Measurements from ENCODE around the gene ACO2. TPM values are rescaled to one million over a fixed set of nuclear protein-coding genes. Genes with fewer than 3 reads are reported as not detected.

Gene ACO2
- total and polyA plus RNA-seq, 2 of the 13 experiments (the other 11 are each of a cell fraction or from before 2014, with no cell fraction given), result 19.2 to 45.6 TPM

GRCh38 chr22:41543854-41544670 is 75.1 kb downstream of the ACO2 start, which contains the start of gene POLR3H (continued):
- no peak; the same call in 1 of the 2 replicates for TF ChIP-seq ARID5B (CRISPR knock-in tag; IDR thresholded peaks at IDR 0.05)
- TF ChIP-seq E2F2 (CRISPR knock-in tag; IDR thresholded peaks at IDR 0.05; ENCODE audit: borderline replicate concordance), result no peak
- TF ChIP-seq CHD4 (IDR thresholded peaks at IDR 0.05; ENCODE audit: borderline replicate concordance, low read length), result 0 out of 2 replicates have a peak, but pooled peaks have one; percentile 16
- TF ChIP-seq ZNF644 (CRISPR knock-in tag; IDR thresholded peaks at IDR 0.05; ENCODE audit: low read depth), result no peak
- TF ChIP-seq ZNF597 (CRISPR knock-in tag; IDR thresholded peaks at IDR 0.05), result no peak
- no peak for TF ChIP-seq DNMT3B (CRISPR knock-in tag; conservative IDR thresholded peaks at IDR 0.05)
- no peak for TF ChIP-seq HNRNPUL1 (IDR thresholded peaks at IDR 0.05; ENCODE audit: low read depth, low read length)
- no peak for TF ChIP-seq MTF1 (CRISPR knock-in tag; IDR thresholded peaks at IDR 0.05)
- 0 out of 2 replicates have a peak, but pooled peaks have one; percentile 74 for TF ChIP-seq GMEB2 (CRISPR knock-in tag; IDR thresholded peaks at IDR 0.05; ENCODE audit: low read depth)
- TF ChIP-seq FOXP1 (IDR thresholded peaks at IDR 0.05), result no peak
- TF ChIP-seq FOXP1 (CRISPR knock-in tag; IDR thresholded peaks at IDR 0.05), result no peak
- TF ChIP-seq WIZ (CRISPR knock-in tag; IDR thresholded peaks at IDR 0.05), result no peak; the same call in 1 of the 2 replicates
- no peak for TF ChIP-seq SMYD3 (CRISPR knock-in tag; IDR thresholded peaks at IDR 0.05)
- TF ChIP-seq PBX2 (CRISPR knock-in tag; IDR thresholded peaks at IDR 0.05), result no peak
- TF ChIP-seq SPEN (CRISPR knock-in tag; IDR thresholded peaks at IDR 0.05; ENCODE audit: low read depth), result peak; percentile 23; the same call in 1 of the 2 replicates
- no peak for TF ChIP-seq ZNF431 (CRISPR knock-in tag; IDR thresholded peaks at IDR 0.05; ENCODE audit: borderline replicate concordance, low read depth)
- TF ChIP-seq ZFX (CRISPR knock-in tag; IDR thresholded peaks at IDR 0.05; ENCODE audit: low read depth), result peak; percentile 76
- no peak for TF ChIP-seq ZNF737 (CRISPR knock-in tag; IDR thresholded peaks at IDR 0.05; ENCODE audit: borderline replicate concordance)
- peak; percentile 63 for TF ChIP-seq ZNF563 (CRISPR knock-in tag; IDR thresholded peaks at IDR 0.05)
- TF ChIP-seq ZNF883 (CRISPR knock-in tag; IDR thresholded peaks at IDR 0.05; ENCODE audit: not compliant biosample characterization), result no peak
- no peak for TF ChIP-seq ZNF557 (CRISPR knock-in tag; IDR thresholded peaks at IDR 0.05)

All from HepG2 (cell line).